H1 (cell line): ENCODE results near the gene SLIT3. TPM values are rescaled to one million over a fixed set of nuclear protein-coding genes. Genes with fewer than 3 reads are reported as not detected.

Experiments used
- BRCA1 ChIP-seq: IDR thresholded peaks from 2 replicates; pipeline ENCODE4 v1.6.1; 2012; ENCODE audit warnings: low read depth, low read length, improper control_type of control experiment
- CREB1 ChIP-seq: IDR thresholded peaks from 2 replicates; pipeline ENCODE4 v1.6.1; 2012; ENCODE audit warnings: inconsistent platforms
- GABPA ChIP-seq: IDR thresholded peaks from 2 replicates; pipeline ENCODE4 v1.6.1; 2011; ENCODE audit warnings: mild to moderate bottlenecking, low read length, moderate library complexity, borderline replicate concordance; ENCODE audit not compliant: insufficient read depth
- GTF2F1 ChIP-seq: IDR thresholded peaks from 2 replicates; pipeline ENCODE4 v1.6.1; 2012; ENCODE audit warnings: low read depth, low read length, improper control_type of control experiment, borderline replicate concordance
- PHF8 ChIP-seq: fragments of 200-600 bp; sonication (generic); conservative IDR thresholded peaks from 2 replicates; pipeline ENCODE4 v1.7.1; 2012; ENCODE audit warnings: low read depth, mild to moderate bottlenecking, inconsistent platforms, low read length, moderate library complexity
- RNF2 ChIP-seq: fragments of 200-900, 300-1000 bp; sonication (generic); IDR thresholded peaks from 2 replicates; pipeline ENCODE4 v1.7.1; 2016; ENCODE audit warnings: borderline replicate concordance, low read depth, mild to moderate bottlenecking, antibody characterized with exemption, low read length; ENCODE audit not compliant: poor library complexity, severe bottlenecking; ENCODE audit errors: missing control alignments
- SIN3A ChIP-seq, 2 experiments: IDR thresholded peaks in 1 of 2; conservative IDR thresholded peaks in 1 of 2; 2 replicates each; pipeline ENCODE4 v1.6.1; 2011 to 2012; ENCODE audit warnings: low read length in 2 of 2, improper control_type of control experiment in 1 of 2, low read depth in 1 of 2, mild to moderate bottlenecking in 1 of 2
- ZNF274 ChIP-seq: IDR thresholded peaks from 2 replicates; pipeline ENCODE4 v1.7.0; 2012; ENCODE audit warnings: low read length, borderline replicate concordance; ENCODE audit errors: extremely low read depth
- polyA plus RNA-seq, 7 experiments: library from polyadenylated mRNA; depleted of rRNA in 3 of 7; stranded (reverse) in 5 of 7; unstranded in 2 of 7; fragments of >200 nt in 5 of 7; fragments of 200-250 nt in 2 of 7; gene quantifications; 1 replicate in 5 of 7; 2 replicates in 1 of 7; 4 replicates in 1 of 7; pipeline versions ENCODE4 v1.2.1 to v1.2.3, GENCODE V29; 2011 to 2013; ENCODE audit warnings: missing spikeins in 2 of 7, mixed read lengths in 2 of 7
- total RNA-seq: library from RNA; stranded (reverse); fragmentation: NEBNext Ultra II Directional; extraction: Animal tissue kit (Norgen Biotek cat#: 25700); gene quantifications from 2 replicates; pipeline ENCODE4 v1.2.1, GENCODE V29; 2021

SLIT3 gene
- total and polyA plus RNA-seq, 2 of the 8 experiments (the other 6 are each of a cell fraction or from before 2014, with no cell fraction given) = 1.1 to 1.2 TPM

GRCh38 chr5:168669668-168670378, 631.1 kb downstream of the SLIT3 start (continued):
- TF ChIP-seq PHF8 (no peak), BRCA1 (no peak), ZNF274 (no peak), SIN3A (conservative IDR thresholded peaks at IDR 0.05 in 1 of 2, IDR thresholded peaks at IDR 0.05 in 1 of 2; ENCODE audit: low read depth in 1 of 2, low read length in 2 of 2) (no peak), CREB1 (no peak), GABPA (no peak), RNF2 (no peak), GTF2F1 (no peak)
